Fibroblast of lung (primary cell): ENCODE data around the gene GNPTG. TPM values are rescaled to one million over a fixed set of nuclear protein-coding genes. Genes with fewer than 3 reads are reported as not detected.

Experiments
- DNase-seq, 2 donors: peaks; one replicate each; pipeline versions ENCODE4 v3.0.0 to v3.0.0-alpha.2; 2010; ENCODE audit warnings: low read depth in 2 of 2
- H2AFZ ChIP-seq: 2 replicates; pipeline ENCODE4 v1.5.1; 2012; ENCODE audit warnings: low read length, control low read depth, inconsistent platforms
- H3K27ac ChIP-seq: 2 replicates; pipeline ENCODE4 v1.5.1; 2011; ENCODE audit warnings: low read length, control low read depth; ENCODE audit not compliant: insufficient read depth
- H3K27me3 ChIP-seq: 2 replicates; pipeline ENCODE4 v1.5.1; 2011; ENCODE audit warnings: mild to moderate bottlenecking, low read length; ENCODE audit not compliant: control insufficient read depth, insufficient read depth
- H3K36me3 ChIP-seq: 2 replicates; pipeline ENCODE4 v1.5.1; 2011; ENCODE audit warnings: low read length; ENCODE audit not compliant: control insufficient read depth, insufficient read depth
- H3K4me1 ChIP-seq: 2 replicates; pipeline ENCODE4 v1.5.1; 2011; ENCODE audit warnings: low read length; ENCODE audit not compliant: control insufficient read depth, insufficient read depth; ENCODE audit errors: extremely low read depth
- H3K4me2 ChIP-seq: 2 replicates; pipeline ENCODE4 v1.5.1; 2011; ENCODE audit warnings: low read length, control low read depth; ENCODE audit not compliant: insufficient read depth; ENCODE audit errors: extremely low read depth
- H3K4me3 ChIP-seq, 4 experiments: fragments of 200-600 bp in 1 of 4; sonication (generic) in 1 of 4; replicated peaks in 1 of 4; 2 replicates each; pipeline ENCODE4 v1.5.1; 2011 to 2016; ENCODE audit warnings: low read length in 4 of 4, low read depth in 3 of 4, mild to moderate bottlenecking in 3 of 4, control low read depth in 2 of 4, inconsistent platforms in 1 of 4, mixed read lengths in 1 of 4; ENCODE audit not compliant: insufficient read depth in 1 of 4; ENCODE audit errors: control extremely low read depth in 1 of 4
- H3K79me2 ChIP-seq: 2 replicates; pipeline ENCODE4 v1.5.1; 2012; ENCODE audit warnings: mild to moderate bottlenecking, low read length, inconsistent platforms; ENCODE audit not compliant: control insufficient read depth, insufficient read depth
- H3K9ac ChIP-seq: 2 replicates; pipeline ENCODE4 v1.5.1; 2011; ENCODE audit warnings: mild to moderate bottlenecking, low read length, control low read depth; ENCODE audit not compliant: insufficient read depth
- H3K9me3 ChIP-seq: 2 replicates; pipeline ENCODE4 v1.5.1; 2012; ENCODE audit warnings: low read depth, low read length; ENCODE audit not compliant: control insufficient read depth, insufficient read depth
- H4K20me1 ChIP-seq: 2 replicates; pipeline ENCODE4 v1.5.1; 2011; ENCODE audit warnings: low read length; ENCODE audit not compliant: control insufficient read depth, insufficient read depth; ENCODE audit errors: extremely low read depth
- EZH2 ChIP-seq: IDR thresholded peaks from 2 replicates; pipeline ENCODE4 v1.5.1; 2012; ENCODE audit warnings: low read length, control low read depth, mild to moderate bottlenecking; ENCODE audit errors: missing control alignments
- polyA plus RNA-seq, 2 donors: library from polyadenylated mRNA; depleted of rRNA in 1 of 2; stranded (reverse) in 1 of 2; unstranded in 1 of 2; fragments of >200 nt; gene quantifications; 2 replicates each; pipeline ENCODE4 v1.2.1, GENCODE V29; 2011 to 2012; ENCODE audit warnings: missing spikeins in 1 of 2
- total RNA-seq: library from RNA; depleted of rRNA; stranded (reverse); fragments of >200 nt; gene quantifications from 2 replicates; pipeline ENCODE4 v1.2.1, GENCODE V29; 2014
- TF ChIP-seq, protein P1 (sequence below), 2 donors: IDR thresholded peaks in 1 of 2; conservative IDR thresholded peaks in 1 of 2; 1 replicate in 1 of 2; 2 replicates in 1 of 2; pipeline ENCODE4 v1.5.1; 2011 to 2012; ENCODE audit warnings: low read length in 2 of 2, control low read depth in 1 of 2, inconsistent platforms in 1 of 2, low read depth in 1 of 2, mild to moderate bottlenecking in 1 of 2

Gene GNPTG
- total and polyA plus RNA-seq, 2 donors (not counting 1 experiment from before 2014, with no cell fraction given): 40.8 to 43.2 TPM

GRCh38 chr16:1320097-1320496 is 31.6 kb upstream of the GNPTG start:
- Histone ChIP-seq H3K79me2 (peaks cover 38% of the 10 kb centered on the region), H2AFZ (no peak overlapping the region), H3K27me3 (no peaks in the 10 kb centered on the region), H4K20me1 (no peaks in the 10 kb centered on the region), H3K4me3 (no peak overlapping the region), H3K27ac (no peak overlapping the region), H3K4me2 (no peak overlapping the region), H3K9ac (no peak overlapping the region), H3K36me3 (peaks cover 56% of the 10 kb centered on the region), H3K4me1 (no peaks in the 10 kb centered on the region), H3K9me3 (no peaks in the 10 kb centered on the region)
- TF ChIP-seq, protein P1, sequence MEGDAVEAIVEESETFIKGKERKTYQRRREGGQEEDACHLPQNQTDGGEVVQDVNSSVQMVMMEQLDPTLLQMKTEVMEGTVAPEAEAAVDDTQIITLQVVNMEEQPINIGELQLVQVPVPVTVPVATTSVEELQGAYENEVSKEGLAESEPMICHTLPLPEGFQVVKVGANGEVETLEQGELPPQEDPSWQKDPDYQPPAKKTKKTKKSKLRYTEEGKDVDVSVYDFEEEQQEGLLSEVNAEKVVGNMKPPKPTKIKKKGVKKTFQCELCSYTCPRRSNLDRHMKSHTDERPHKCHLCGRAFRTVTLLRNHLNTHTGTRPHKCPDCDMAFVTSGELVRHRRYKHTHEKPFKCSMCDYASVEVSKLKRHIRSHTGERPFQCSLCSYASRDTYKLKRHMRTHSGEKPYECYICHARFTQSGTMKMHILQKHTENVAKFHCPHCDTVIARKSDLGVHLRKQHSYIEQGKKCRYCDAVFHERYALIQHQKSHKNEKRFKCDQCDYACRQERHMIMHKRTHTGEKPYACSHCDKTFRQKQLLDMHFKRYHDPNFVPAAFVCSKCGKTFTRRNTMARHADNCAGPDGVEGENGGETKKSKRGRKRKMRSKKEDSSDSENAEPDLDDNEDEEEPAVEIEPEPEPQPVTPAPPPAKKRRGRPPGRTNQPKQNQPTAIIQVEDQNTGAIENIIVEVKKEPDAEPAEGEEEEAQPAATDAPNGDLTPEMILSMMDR (conservative IDR thresholded peaks at IDR 0.05 in 1 of 2, IDR thresholded peaks at IDR 0.05 in 1 of 2; ENCODE audit: low read depth in 1 of 2, low read length in 2 of 2): no peak
- TF ChIP-seq EZH2: no peak
- DNase-seq: no peak

DNA sequence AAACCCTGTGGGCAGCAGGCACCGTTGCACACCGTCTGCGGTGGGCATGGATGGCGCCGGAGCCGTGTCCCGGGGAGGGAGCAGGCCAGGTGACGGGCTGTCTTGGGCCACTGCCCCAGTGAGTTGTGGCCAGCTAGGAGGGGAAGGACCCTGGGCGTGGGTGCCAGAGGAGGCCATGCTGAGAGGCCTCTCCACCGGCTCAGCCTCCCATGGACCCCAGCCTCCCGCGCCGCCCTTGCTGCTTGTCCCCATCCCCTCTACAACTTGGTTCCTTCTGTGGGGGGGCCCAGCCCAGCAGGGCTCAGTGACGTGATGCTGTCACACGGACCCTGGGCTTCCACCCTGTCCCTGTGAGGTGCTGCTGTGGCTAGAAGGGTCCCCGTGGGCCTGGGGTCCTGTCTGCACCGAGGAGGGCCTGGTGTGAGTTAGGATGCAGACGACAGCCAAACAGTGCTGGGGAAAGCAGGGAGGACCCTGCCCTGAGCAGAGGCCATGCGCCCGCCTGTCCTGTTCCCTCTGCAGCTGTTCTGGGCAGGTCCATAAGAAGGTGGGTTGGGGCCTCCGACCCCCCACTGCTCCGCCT is 31.0 kb upstream of the GNPTG start:
- TF ChIP-seq EZH2: no peak
- TF ChIP-seq, protein P1 (conservative IDR thresholded peaks at IDR 0.05 in 1 of 2, IDR thresholded peaks at IDR 0.05 in 1 of 2; ENCODE audit: low read depth in 1 of 2, low read length in 2 of 2): no peak
- Histone ChIP-seq H3K9ac (no peak overlapping the region), H4K20me1 (no peaks in the 10 kb centered on the region), H3K36me3 (peaks cover 53% of the 10 kb centered on the region), H3K79me2 (peaks cover 31% of the 10 kb centered on the region), H3K4me2 (no peak overlapping the region), H3K27me3 (no peaks in the 10 kb centered on the region), H3K9me3 (no peaks in the 10 kb centered on the region), H2AFZ (no peak overlapping the region), H3K27ac (no peak overlapping the region), H3K4me3 (no peak overlapping the region), H3K4me1 (no peaks in the 10 kb centered on the region)
- DNase-seq: no peak

DNA sequence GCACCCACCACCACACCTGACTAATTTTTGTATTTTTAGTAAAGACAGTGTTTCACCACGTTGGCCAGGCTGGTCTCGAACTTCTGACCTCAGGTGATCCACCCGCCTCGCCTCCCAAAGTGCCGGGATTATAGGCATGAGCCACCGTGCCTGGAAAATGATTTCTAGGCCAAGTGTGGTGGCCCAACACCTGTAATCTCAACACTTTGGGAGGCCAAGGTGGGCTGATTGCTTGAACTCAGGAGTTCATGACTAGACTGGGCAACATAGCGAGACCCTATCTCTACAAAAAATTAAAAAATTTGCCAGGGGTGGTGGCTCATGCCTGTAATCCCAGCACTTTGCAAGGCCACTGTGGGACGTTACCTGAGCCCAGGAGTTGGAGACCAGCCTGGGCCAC is 29.3 kb upstream of the GNPTG start:
- no peak for TF ChIP-seq EZH2
- TF ChIP-seq, protein P1 (conservative IDR thresholded peaks at IDR 0.05 in 1 of 2, IDR thresholded peaks at IDR 0.05 in 1 of 2; ENCODE audit: low read depth in 1 of 2, low read length in 2 of 2): no peak
- Histone ChIP-seq H4K20me1 (no peaks in the 10 kb centered on the region), H3K4me2 (no peak overlapping the region), H3K27ac (no peak overlapping the region), H3K27me3 (no peaks in the 10 kb centered on the region), H3K4me1 (no peaks in the 10 kb centered on the region), H3K79me2 (peaks cover 18% of the 10 kb centered on the region), H3K9ac (no peak overlapping the region), H3K9me3 (no peaks in the 10 kb centered on the region), H2AFZ (no peak overlapping the region), H3K4me3 (no peak overlapping the region), H3K36me3 (peaks cover 43% of the 10 kb centered on the region)
- no peak for DNase-seq
